ENCODE data around the gene RFNG.

RFNG gene

GRCh38 chr17:82013772-82014321, 37.8 kb downstream of the RFNG start:
- no peak for DNase-seq (ENCODE audit: low spot score)
- TF ChIP-seq, protein P1, sequence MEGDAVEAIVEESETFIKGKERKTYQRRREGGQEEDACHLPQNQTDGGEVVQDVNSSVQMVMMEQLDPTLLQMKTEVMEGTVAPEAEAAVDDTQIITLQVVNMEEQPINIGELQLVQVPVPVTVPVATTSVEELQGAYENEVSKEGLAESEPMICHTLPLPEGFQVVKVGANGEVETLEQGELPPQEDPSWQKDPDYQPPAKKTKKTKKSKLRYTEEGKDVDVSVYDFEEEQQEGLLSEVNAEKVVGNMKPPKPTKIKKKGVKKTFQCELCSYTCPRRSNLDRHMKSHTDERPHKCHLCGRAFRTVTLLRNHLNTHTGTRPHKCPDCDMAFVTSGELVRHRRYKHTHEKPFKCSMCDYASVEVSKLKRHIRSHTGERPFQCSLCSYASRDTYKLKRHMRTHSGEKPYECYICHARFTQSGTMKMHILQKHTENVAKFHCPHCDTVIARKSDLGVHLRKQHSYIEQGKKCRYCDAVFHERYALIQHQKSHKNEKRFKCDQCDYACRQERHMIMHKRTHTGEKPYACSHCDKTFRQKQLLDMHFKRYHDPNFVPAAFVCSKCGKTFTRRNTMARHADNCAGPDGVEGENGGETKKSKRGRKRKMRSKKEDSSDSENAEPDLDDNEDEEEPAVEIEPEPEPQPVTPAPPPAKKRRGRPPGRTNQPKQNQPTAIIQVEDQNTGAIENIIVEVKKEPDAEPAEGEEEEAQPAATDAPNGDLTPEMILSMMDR (IDR thresholded peaks at IDR 0.05; ENCODE audit: extremely low read depth, insufficient read depth, missing control alignments): no peak
- in situ Hi-C loops (cut with MboI; ENCODE audit: low pct_unique_long_range_greater_than_20kb, low sequenced_read_pairs, unreplicated experiment): no loop called here

- TF ChIP-seq, protein P1 (IDR thresholded peaks at IDR 0.05; ENCODE audit: extremely low read depth, insufficient read depth, missing control alignments): no peak
Measured at GRCh38 chr17:82013341-82013740, 38.3 kb downstream of the RFNG start.

DNA sequence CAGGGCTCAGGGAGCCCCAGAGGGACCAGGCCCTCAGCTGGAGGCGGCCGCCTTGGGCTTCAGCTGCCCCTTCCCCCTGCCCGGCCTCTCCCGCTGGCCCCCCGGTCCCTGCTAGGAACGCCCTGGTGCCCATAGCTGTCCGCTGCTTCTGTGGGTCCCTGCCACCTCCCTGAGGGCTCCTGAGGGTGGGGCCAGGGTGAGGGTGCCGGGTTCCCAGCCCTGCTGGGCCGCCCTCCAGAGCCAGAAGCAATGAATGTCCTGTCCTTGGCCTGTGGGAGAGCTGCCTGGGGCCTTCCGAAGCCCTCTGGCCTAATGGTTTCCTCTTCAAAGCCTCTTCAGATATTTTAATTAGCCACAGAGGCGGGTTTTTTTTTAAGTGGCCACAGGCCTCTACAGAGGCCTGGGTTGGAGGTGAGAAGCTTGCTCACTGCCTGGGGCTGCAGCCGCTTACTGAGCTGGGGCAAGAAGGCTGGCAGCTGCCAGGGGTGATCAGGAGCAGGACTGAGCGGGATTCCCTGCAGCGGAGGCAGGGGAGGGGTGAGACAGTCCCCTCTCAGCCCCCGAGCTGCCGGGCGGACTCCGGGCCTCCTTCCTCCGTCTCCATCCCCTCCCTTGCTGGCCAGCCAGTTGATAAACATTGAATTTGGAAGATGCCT, 38.8 kb downstream of the RFNG start:
- DNase-seq (ENCODE audit: low spot score): no peak
- in situ Hi-C loops (cut with MboI; ENCODE audit: low pct_unique_long_range_greater_than_20kb, low sequenced_read_pairs, unreplicated experiment): no loop called here
- TF ChIP-seq, protein P1 (IDR thresholded peaks at IDR 0.05; ENCODE audit: extremely low read depth, insufficient read depth, missing control alignments): no peak

More at GRCh38 chr17:82013341-82013740, 38.3 kb downstream of the RFNG start:
- in situ Hi-C loops (cut with MboI; ENCODE audit: low pct_unique_long_range_greater_than_20kb, low sequenced_read_pairs, unreplicated experiment): no loop called here
- DNase-seq (ENCODE audit: low spot score): no peak

- no peak for DNase-seq (ENCODE audit: low spot score)
- TF ChIP-seq, protein P1 (IDR thresholded peaks at IDR 0.05; ENCODE audit: extremely low read depth, insufficient read depth, missing control alignments): no peak
- in situ Hi-C loops (cut with MboI; ENCODE audit: low pct_unique_long_range_greater_than_20kb, low sequenced_read_pairs, unreplicated experiment): no loop called here
Measured at GRCh38 chr17:82012261-82012639, 39.4 kb downstream of the RFNG start.

- in situ Hi-C loops (cut with MboI; ENCODE audit: low pct_unique_long_range_greater_than_20kb, low sequenced_read_pairs, unreplicated experiment): no loop called here
- TF ChIP-seq, protein P1 (IDR thresholded peaks at IDR 0.05; ENCODE audit: extremely low read depth, insufficient read depth, missing control alignments): no peak
- DNase-seq (ENCODE audit: low spot score): no peak
Measured at GRCh38 chr17:82011617-82012187, 39.9 kb downstream of the RFNG start.

DNA sequence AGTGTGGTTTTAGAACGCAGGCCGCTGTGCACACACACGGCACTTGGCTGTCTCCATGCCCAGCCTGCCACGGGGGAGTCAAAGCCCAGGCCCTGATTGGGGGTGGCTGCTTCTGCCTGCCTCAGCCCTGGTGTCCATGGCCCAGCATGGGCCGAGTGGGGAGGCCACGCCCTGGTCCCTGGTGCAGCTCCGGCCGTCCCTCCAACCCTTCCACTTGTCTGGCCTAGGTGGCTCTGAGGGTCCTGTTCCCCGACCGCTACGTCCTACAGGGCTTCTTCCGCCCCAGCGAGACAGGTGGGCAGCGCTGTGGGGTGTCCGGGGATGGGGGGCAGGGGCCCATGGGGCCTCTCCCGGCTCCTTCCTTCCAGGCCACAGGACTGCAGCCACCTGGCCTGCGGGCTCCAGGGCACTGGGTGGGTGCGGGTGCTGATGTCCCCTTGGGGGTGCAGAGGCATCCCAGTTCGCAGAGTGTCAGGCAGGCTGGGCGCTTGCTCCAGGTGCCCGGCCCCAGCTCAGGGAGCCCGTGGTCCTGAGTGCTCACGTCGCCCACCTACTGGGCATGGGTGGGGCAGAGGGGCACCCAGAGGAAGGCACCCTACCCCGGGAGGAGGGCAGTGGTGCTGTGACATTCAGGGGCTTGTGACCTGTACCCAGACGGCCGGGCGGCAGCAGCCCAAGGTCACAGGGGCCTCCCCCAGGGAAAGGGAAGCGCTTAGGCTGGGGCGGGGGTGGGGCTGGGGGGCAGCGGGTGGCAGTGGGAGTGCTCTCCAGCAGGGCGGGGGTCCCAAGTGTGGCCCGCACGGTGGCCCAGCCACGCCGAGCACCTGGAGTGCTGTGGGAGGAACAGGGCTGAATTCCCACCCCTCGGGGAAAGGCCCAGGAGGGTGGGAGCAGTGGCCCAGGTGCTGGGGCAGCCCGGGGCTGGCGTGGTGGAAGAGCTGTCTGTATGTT, 40.8 kb downstream of the RFNG start:
- DNase-seq (ENCODE audit: low spot score): no peak
- TF ChIP-seq, protein P1 (IDR thresholded peaks at IDR 0.05; ENCODE audit: extremely low read depth, insufficient read depth, missing control alignments): no peak
- in situ Hi-C loops (cut with MboI; ENCODE audit: low pct_unique_long_range_greater_than_20kb, low sequenced_read_pairs, unreplicated experiment): no loop called here
